Osteoblast (primary cell): Measurements from ENCODE around the gene MMP20. TPM values are rescaled to one million over a fixed set of nuclear protein-coding genes. Genes with fewer than 3 reads are reported as not detected.

ENCODE experiments used
- DNase-seq: peaks from one replicate; pipeline ENCODE4 v3.0.0; 2011; ENCODE audit warnings: low spot score, mixed read lengths; ENCODE audit not compliant: insufficient read length; ENCODE audit errors: missing footprints
- H2AFZ ChIP-seq: 2 replicates; pipeline ENCODE4 v1.6.0; 2011; ENCODE audit warnings: mild to moderate bottlenecking, low read length
- H3K27ac ChIP-seq: 2 replicates; pipeline ENCODE4 v1.5.1; 2011; ENCODE audit warnings: mild to moderate bottlenecking, low read depth, low read length, moderate library complexity
- H3K27me3 ChIP-seq: 2 replicates; pipeline ENCODE4 v1.6.0; 2012; ENCODE audit warnings: mild to moderate bottlenecking, control low read depth, inconsistent platforms, low read length, moderate library complexity; ENCODE audit not compliant: insufficient read depth
- H3K36me3 ChIP-seq: 2 replicates; pipeline ENCODE4 v1.5.1; 2011; ENCODE audit warnings: mild to moderate bottlenecking, low read length, control low read depth, moderate library complexity; ENCODE audit not compliant: insufficient read depth
- H3K4me1 ChIP-seq: 2 replicates; pipeline ENCODE4 v1.5.1; 2011; ENCODE audit warnings: mild to moderate bottlenecking, low read length, control low read depth, moderate library complexity; ENCODE audit not compliant: insufficient read depth
- H3K4me2 ChIP-seq: 2 replicates; pipeline ENCODE4 v1.6.0; 2011; ENCODE audit warnings: mild to moderate bottlenecking, low read length; ENCODE audit not compliant: insufficient read depth
- H3K4me3 ChIP-seq: fragments of 200-600 bp; sonication (generic); 3 replicates; pipeline ENCODE4 v1.5.1; 2012; ENCODE audit warnings: mild to moderate bottlenecking, low read length, inconsistent platforms; ENCODE audit not compliant: insufficient read depth
- H3K79me2 ChIP-seq: 2 replicates; pipeline ENCODE4 v1.6.0; 2012; ENCODE audit warnings: mild to moderate bottlenecking, low read length, control low read depth, inconsistent platforms; ENCODE audit not compliant: insufficient read depth
- H3K9me3 ChIP-seq: 2 replicates; pipeline ENCODE4 v1.5.1; 2011; ENCODE audit warnings: low read depth, low read length, control low read depth
- H4K20me1 ChIP-seq: 2 replicates; pipeline ENCODE4 v1.6.0; 2012; ENCODE audit warnings: mild to moderate bottlenecking, low read length, control low read depth; ENCODE audit not compliant: insufficient read depth
- total RNA-seq: library from RNA; depleted of rRNA; stranded (reverse); fragments of >200 nt; gene quantifications from 2 replicates; pipeline ENCODE4 v1.2.3, GENCODE V29; 2012
- TF ChIP-seq, protein P1 (sequence below): IDR thresholded peaks from 2 replicates; pipeline ENCODE4 v1.5.1; 2011; ENCODE audit warnings: mild to moderate bottlenecking, low read depth, low read length, moderate library complexity; ENCODE audit errors: extremely low read depth

Gene MMP20
- total RNA-seq, 1 donor, result not detected

DNA sequence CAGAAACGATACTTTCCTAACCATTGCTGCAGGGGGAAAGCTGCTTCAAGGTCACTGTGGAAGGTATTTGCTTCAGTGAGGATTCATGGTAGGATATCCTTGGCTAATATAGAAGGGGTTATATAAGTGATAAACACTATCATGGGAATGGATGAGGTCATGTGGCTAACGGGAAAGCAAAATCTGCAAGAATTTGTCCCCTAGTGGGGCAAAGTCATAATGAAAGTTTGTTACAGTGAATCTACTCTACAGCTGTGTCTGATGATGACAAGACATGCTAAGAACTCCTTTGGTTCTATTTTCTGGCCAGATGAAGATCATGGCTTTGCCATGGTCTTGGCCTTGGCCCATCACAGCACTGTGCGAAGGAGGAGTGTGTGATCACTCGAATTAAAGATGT is 13.8 kb downstream of the MMP20 start:
- H2AFZ ChIP-seq, result no peak overlapping the region
- H3K27ac ChIP-seq, result no peak overlapping the region
- no peak overlapping the region for H3K4me2 ChIP-seq
- TF ChIP-seq, protein P1, sequence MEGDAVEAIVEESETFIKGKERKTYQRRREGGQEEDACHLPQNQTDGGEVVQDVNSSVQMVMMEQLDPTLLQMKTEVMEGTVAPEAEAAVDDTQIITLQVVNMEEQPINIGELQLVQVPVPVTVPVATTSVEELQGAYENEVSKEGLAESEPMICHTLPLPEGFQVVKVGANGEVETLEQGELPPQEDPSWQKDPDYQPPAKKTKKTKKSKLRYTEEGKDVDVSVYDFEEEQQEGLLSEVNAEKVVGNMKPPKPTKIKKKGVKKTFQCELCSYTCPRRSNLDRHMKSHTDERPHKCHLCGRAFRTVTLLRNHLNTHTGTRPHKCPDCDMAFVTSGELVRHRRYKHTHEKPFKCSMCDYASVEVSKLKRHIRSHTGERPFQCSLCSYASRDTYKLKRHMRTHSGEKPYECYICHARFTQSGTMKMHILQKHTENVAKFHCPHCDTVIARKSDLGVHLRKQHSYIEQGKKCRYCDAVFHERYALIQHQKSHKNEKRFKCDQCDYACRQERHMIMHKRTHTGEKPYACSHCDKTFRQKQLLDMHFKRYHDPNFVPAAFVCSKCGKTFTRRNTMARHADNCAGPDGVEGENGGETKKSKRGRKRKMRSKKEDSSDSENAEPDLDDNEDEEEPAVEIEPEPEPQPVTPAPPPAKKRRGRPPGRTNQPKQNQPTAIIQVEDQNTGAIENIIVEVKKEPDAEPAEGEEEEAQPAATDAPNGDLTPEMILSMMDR, result no peak
- no peak for DNase-seq
- H3K4me1 ChIP-seq, result no peaks in the 10 kb centered on the region
- no peak overlapping the region for H3K4me3 ChIP-seq
- H3K9me3 ChIP-seq, result no peaks in the 10 kb centered on the region
- H3K79me2 ChIP-seq, result no peaks in the 10 kb centered on the region
- no peaks in the 10 kb centered on the region for H4K20me1 ChIP-seq
- no peaks in the 10 kb centered on the region for H3K36me3 ChIP-seq
- no peaks in the 10 kb centered on the region for H3K27me3 ChIP-seq

GRCh38 chr11:102610200-102610599 is 14.9 kb downstream of the MMP20 start:
- H3K4me3 ChIP-seq, result no peak overlapping the region
- H3K79me2 ChIP-seq, result no peaks in the 10 kb centered on the region
- no peaks in the 10 kb centered on the region for H3K36me3 ChIP-seq
- no peaks in the 10 kb centered on the region for H4K20me1 ChIP-seq
- no peak overlapping the region for H3K4me2 ChIP-seq
- no peak overlapping the region for H2AFZ ChIP-seq
- TF ChIP-seq, protein P1, result no peak
- H3K4me1 ChIP-seq, result no peaks in the 10 kb centered on the region
- H3K9me3 ChIP-seq, result no peaks in the 10 kb centered on the region
- no peak overlapping the region for H3K27ac ChIP-seq
- H3K27me3 ChIP-seq, result no peaks in the 10 kb centered on the region
- DNase-seq, result no peak

DNA sequence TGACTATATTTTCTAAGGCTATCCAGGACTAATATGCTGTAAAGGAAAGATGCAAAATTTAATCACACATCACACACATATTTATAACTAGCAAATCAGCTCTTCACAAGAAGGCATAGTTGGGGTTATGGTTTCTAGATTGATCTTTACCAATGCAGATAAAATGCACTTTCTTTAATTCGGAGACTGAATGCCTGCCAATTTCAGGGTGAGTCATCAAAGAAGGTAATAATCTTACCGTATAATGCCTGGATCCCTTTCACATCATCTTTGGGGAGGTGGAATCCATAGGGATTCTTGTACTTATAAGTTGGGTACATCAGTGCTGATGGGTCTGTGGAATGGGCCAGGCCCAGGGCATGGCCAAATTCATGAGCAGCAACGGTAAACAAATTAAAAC is 16.4 kb downstream of the MMP20 start:
- Histone ChIP-seq H3K27me3 (no peaks in the 10 kb centered on the region), H3K79me2 (no peaks in the 10 kb centered on the region), H3K36me3 (no peaks in the 10 kb centered on the region), H4K20me1 (no peaks in the 10 kb centered on the region), H2AFZ (no peak overlapping the region), H3K4me2 (no peak overlapping the region), H3K27ac (no peak overlapping the region), H3K4me3 (no peak overlapping the region), H3K9me3 (no peaks in the 10 kb centered on the region), H3K4me1 (peaks cover 1% of the 10 kb centered on the region)
- TF ChIP-seq, protein P1, result no peak
- DNase-seq, result no peak

DNA sequence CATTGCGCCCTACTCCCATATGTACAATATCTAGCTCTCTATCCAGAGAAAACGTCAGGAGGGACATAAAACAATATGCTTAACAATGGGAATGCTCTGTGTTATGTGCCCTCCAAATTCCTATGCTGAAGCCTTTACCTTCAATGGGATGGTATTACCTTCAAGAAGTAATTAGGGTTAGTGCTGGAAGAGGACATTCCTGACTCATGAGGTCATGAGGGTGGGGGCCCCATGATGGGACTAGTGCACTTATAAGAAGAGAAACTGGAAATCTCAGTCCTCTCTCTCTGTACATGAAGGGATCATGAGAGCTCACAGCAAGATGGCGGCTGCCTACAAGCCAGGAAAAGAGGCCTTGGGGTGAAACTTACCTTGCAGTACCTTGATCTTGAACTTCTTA is 20.3 kb downstream of the MMP20 start:
- no peaks in the 10 kb centered on the region for H3K27me3 ChIP-seq
- TF ChIP-seq, protein P1, result no peak
- H2AFZ ChIP-seq, result no peak overlapping the region
- no peaks in the 10 kb centered on the region for H4K20me1 ChIP-seq
- no peaks in the 10 kb centered on the region for H3K9me3 ChIP-seq
- no peak for DNase-seq
- H3K27ac ChIP-seq, result no peak overlapping the region
- H3K79me2 ChIP-seq, result no peaks in the 10 kb centered on the region
- H3K4me2 ChIP-seq, result no peak overlapping the region
- no peaks in the 10 kb centered on the region for H3K36me3 ChIP-seq
- H3K4me3 ChIP-seq, result no peak overlapping the region
- H3K4me1 ChIP-seq, result peaks cover 21% of the 10 kb centered on the region
